Esophagus muscularis mucosa (tissue), 4 donors: ENCODE measurements around the gene SSBP4. TPM values are rescaled to one million over a fixed set of nuclear protein-coding genes. Genes with fewer than 3 reads are reported as not detected.

Source experiments
- DNase-seq: peaks from one replicate; pipeline ENCODE4 v3.0.0-alpha.2; 2017; ENCODE audit errors: extremely low spot score
- H3K27ac ChIP-seq, 4 donors: fragments of 200-600 bp; sonication (generic); replicated peaks in 1 of 4; 1 replicate in 3 of 4; 2 replicates in 1 of 4; pipeline ENCODE4 v1.5.1; 2016 to 2019; ENCODE audit warnings: mild to moderate bottlenecking in 1 of 4
- H3K27me3 ChIP-seq, 4 donors: fragments of 200-600 bp; sonication (generic); one replicate each; pipeline versions ENCODE4 v1.5.1 to v1.6.0; 2016 to 2019
- H3K36me3 ChIP-seq, 4 donors: fragments of 200-600 bp; sonication (generic); one replicate each; pipeline ENCODE4 v1.5.1; 2016 to 2019
- H3K4me1 ChIP-seq, 4 donors: fragments of 200-600 bp; sonication (generic); one replicate each; pipeline ENCODE4 v1.5.1; 2016 to 2019
- H3K4me3 ChIP-seq, 4 donors: fragments of 200-600 bp; sonication (generic); 1 replicate in 2 of 4; 2 replicates in 2 of 4; pipeline ENCODE4 v1.5.1; 2016 to 2019; ENCODE audit warnings: mild to moderate bottlenecking in 4 of 4, moderate library complexity in 1 of 4
- H3K9me3 ChIP-seq, 4 donors: fragments of 200-600 bp; sonication (generic); 1 replicate in 3 of 4; 2 replicates in 1 of 4; pipeline ENCODE4 v1.5.1; 2016 to 2019
- CTCF ChIP-seq, 3 experiments: fragments of 200-600 bp in 2 of 3; fragments of 450-650 bp in 1 of 3; sonication (generic) in 2 of 3; IDR thresholded peaks; one replicate each; pipeline ENCODE4 v1.5.1; 2017 to 2019; ENCODE audit warnings: antibody characterized with exemption in 3 of 3, mild to moderate bottlenecking in 2 of 3, moderate library complexity in 1 of 3
- EP300 ChIP-seq: sonication (generic); formaldehyde crosslinking; IDR thresholded peaks from one replicate; pipeline ENCODE4 v1.6.1; 2017; ENCODE audit warnings: antibody characterized with exemption
- POLR2A ChIP-seq: fragments of 450-650 bp; IDR thresholded peaks from one replicate; pipeline ENCODE4 v1.6.1; 2017; ENCODE audit warnings: antibody characterized with exemption, moderate library complexity, mild to moderate bottlenecking, low read depth
- POLR2AphosphoS5 ChIP-seq, 2 donors: sonication (generic); formaldehyde crosslinking; IDR thresholded peaks; one replicate each; pipeline ENCODE4 v1.6.1; 2017; ENCODE audit warnings: antibody characterized with exemption in 2 of 2
- whole genome bisulfite sequencing: methylation state at CpG from one replicate; pipeline ENCODE4 v1.1.5; 2018; 5-methylcytosine and 5-hydroxymethylcytosine counted together
- intact Hi-C: fragments of 100-400 bp; cut with DNase I; formaldehyde crosslinking; loops from one replicate; pipeline ENCODE4 v1.15.1; 2023
- total RNA-seq, 4 donors: library from RNA; depleted of rRNA; stranded (reverse); fragments of >200 nt; gene quantifications; one replicate each; pipeline versions ENCODE4 v1.1.0 to v1.2.1, GENCODE V29; 2016

Gene SSBP4
- total RNA-seq, 4 donors from 2014 or later: 53.2 to 109 (median 77.8) TPM

GRCh38 chr19:18439025-18439909 is 20.1 kb downstream of the SSBP4 start:
- H3K4me1 ChIP-seq: peaks cover 21 to 58% (median 46%) of the 10 kb centered on the region in 4 donors
- H3K4me3 ChIP-seq: no peak overlapping the region
- no peaks in the 10 kb centered on the region for H3K27me3 ChIP-seq
- DNase-seq: no peak
- H3K36me3 ChIP-seq: peaks cover 9 to 30% (median 27%) of the 10 kb centered on the region in 4 donors
- 71% methylated on average over 12 of the region's 13 CpGs for WGBS
- TF ChIP-seq CTCF (IDR thresholded peaks at IDR 0.05): no peak
- no peak for TF ChIP-seq POLR2A
- no peak for TF ChIP-seq EP300
- TF ChIP-seq POLR2AphosphoS5 (IDR thresholded peaks at IDR 0.05): no peak
- H3K9me3 ChIP-seq: no peaks in the 10 kb centered on the region
- intact Hi-C loops: no loop called here
- peak overlapping the region; percentile 68 to 86 (median 75) for H3K27ac ChIP-seq

GRCh38 chr19:18439910-18440237 is 20.7 kb downstream of the SSBP4 start:
- 80% methylated on average over 9 of the region's 9 CpGs for WGBS
- TF ChIP-seq CTCF (IDR thresholded peaks at IDR 0.05) (no peak), EP300 (no peak), POLR2AphosphoS5 (IDR thresholded peaks at IDR 0.05) (no peak), POLR2A (no peak)
- Histone ChIP-seq H3K27ac (peak overlapping the region in 3 of 4 donors; percentile 71 to 86 (median 79)), H3K4me1 (peaks cover 18 to 51% (median 42%) of the 10 kb centered on the region in 4 donors), H3K9me3 (no peaks in the 10 kb centered on the region), H3K27me3 (no peaks in the 10 kb centered on the region), H3K36me3 (peaks cover 15 to 34% (median 32%) of the 10 kb centered on the region in 4 donors), H3K4me3 (no peak overlapping the region)
- intact Hi-C loops: no loop called here
- no peak for DNase-seq

- WGBS: 66% methylated on average over 10 of the region's 11 CpGs
- no peaks in the 10 kb centered on the region for H3K27me3 ChIP-seq
- H3K36me3 ChIP-seq: peaks cover 19 to 34% (median 33%) of the 10 kb centered on the region in 4 donors
These were observed 21.2 kb downstream of the SSBP4 start for GRCh38 chr19:18440415-18440877.

GRCh38 chr19:18440936-18441803 is 22.0 kb downstream of the SSBP4 start:
- H3K27ac ChIP-seq: peak overlapping the region in 1 of 4 donors; percentile 34
- no peaks in the 10 kb centered on the region for H3K9me3 ChIP-seq
- peaks cover 16 to 51% (median 41%) of the 10 kb centered on the region in 4 donors for H3K4me1 ChIP-seq
- no peak for DNase-seq
- peaks cover 26 to 34% (median 34%) of the 10 kb centered on the region in 4 donors for H3K36me3 ChIP-seq
- no peaks in the 10 kb centered on the region for H3K27me3 ChIP-seq
- intact Hi-C loops: no loop called here
- TF ChIP-seq CTCF (IDR thresholded peaks at IDR 0.05) (no peak), EP300 (no peak), POLR2A (no peak), POLR2AphosphoS5 (IDR thresholded peaks at IDR 0.05) (no peak)
- WGBS: 80% methylated on average over 17 of the region's 23 CpGs
- H3K4me3 ChIP-seq: no peak overlapping the region

More at GRCh38 chr19:18440415-18440877, 21.2 kb downstream of the SSBP4 start:
- Histone ChIP-seq H3K27ac (peak overlapping the region in 1 of 4 donors; percentile 34), H3K4me1 (peaks cover 18 to 51% (median 41%) of the 10 kb centered on the region in 4 donors), H3K4me3 (no peak overlapping the region), H3K9me3 (no peaks in the 10 kb centered on the region)
- DNase-seq: no peak
- intact Hi-C loops: no loop called here
- TF ChIP-seq CTCF (IDR thresholded peaks at IDR 0.05) (peak in 1 of 3 experiments; percentile 24), EP300 (no peak)
